ENCODE results near the gene AURKB. TPM values are rescaled to one million over a fixed set of nuclear protein-coding genes. Genes with fewer than 3 reads are reported as not detected.

AURKB gene
- total RNA-seq, 1 experiment from 2014 or later, result 89.4 TPM

GRCh38 chr17:8156246-8156992 is 54.0 kb downstream of the AURKB start:
- CTCF ChIA-PET, result interaction anchor here (0.6 to 1.5 kb wide), 10 partner anchors 17 to 139 kb away, joined by 3 to 5 read pairs (median 4); partner anchors contain the start of gene SLC25A35
- BruUV-seq (replicated peaks), result no TSS peak
- H3K4me1 Mint-ChIP-seq (ENCODE audit: low read depth, unreplicated experiment), result peaks cover 26% of the 10 kb centered on the region
- Histone ChIP-seq H3K9me3 (no peaks in the 10 kb centered on the region), H3K36me3 (ENCODE audit: control insufficient read depth, insufficient read depth, low read length) (no peaks in the 10 kb centered on the region), H3K4me1 (peaks cover 19% of the 10 kb centered on the region), H3K27me3 (replicated peaks; ENCODE audit: control insufficient read depth, insufficient read depth, low read length) (no peaks in the 10 kb centered on the region), H3K4me3 (ENCODE audit: low read depth, low read length) (peak overlapping the region; percentile 44)
- H3K27me3 Mint-ChIP-seq (ENCODE audit: insufficient read depth, unreplicated experiment), result no peaks in the 10 kb centered on the region
- no peak for TF ChIP-seq CTCF (IDR thresholded peaks at IDR 0.05; ENCODE audit: insufficient read depth in 1 of 2, low read depth in 1 of 2, low read length in 1 of 2, severe bottlenecking in 1 of 2, unreplicated experiment in 1 of 2)
- no peaks in the 10 kb centered on the region for H3K9me3 Mint-ChIP-seq (ENCODE audit: unreplicated experiment)
- no peak overlapping the region for H3K4me3 Mint-ChIP-seq (ENCODE audit: unreplicated experiment)
- intact Hi-C loops (cut with micrococcal nuclease; ENCODE audit: unreplicated experiment), result loop anchor here (1.0 kb wide), 1 partner anchor 18 kb away; no protein-coding TSS in a partner anchor
- peak; percentile 97 to 99 for DNase-seq
- no peak overlapping the region for H3K27ac Mint-ChIP-seq (ENCODE audit: unreplicated experiment)
- POLR2A ChIA-PET, result interaction anchor here (0.6 to 1.8 kb wide), 7 partner anchors 17 to 468 kb away, joined by 3 to 23 read pairs (median 4); partner anchors contain the start of gene WRAP53
- H3K36me3 Mint-ChIP-seq (ENCODE audit: insufficient read depth, unreplicated experiment), result peaks cover 30% of the 10 kb centered on the region

- peaks cover 25% of the 10 kb centered on the region for H3K36me3 Mint-ChIP-seq (ENCODE audit: insufficient read depth, unreplicated experiment)
- H3K9me3 Mint-ChIP-seq (ENCODE audit: unreplicated experiment), result no peaks in the 10 kb centered on the region
- H3K27me3 ChIP-seq (replicated peaks; ENCODE audit: control insufficient read depth, insufficient read depth, low read length), result no peaks in the 10 kb centered on the region
- H3K4me3 ChIP-seq (ENCODE audit: low read depth, low read length), result peak overlapping the region; percentile 44
- H3K27ac Mint-ChIP-seq (ENCODE audit: unreplicated experiment), result no peak overlapping the region
- no peaks in the 10 kb centered on the region for H3K27me3 Mint-ChIP-seq (ENCODE audit: insufficient read depth, unreplicated experiment)
- H3K4me1 ChIP-seq, result peaks cover 19% of the 10 kb centered on the region
- no peaks in the 10 kb centered on the region for H3K9me3 ChIP-seq
- no peaks in the 10 kb centered on the region for H3K36me3 ChIP-seq (ENCODE audit: control insufficient read depth, insufficient read depth, low read length)
- ChIA-PET POLR2A (interaction anchor here (1.0 to 1.8 kb wide), 3 partner anchors 17 to 99 kb away, joined by 3 to 23 read pairs (median 4); no protein-coding TSS in a partner anchor), CTCF (interaction anchor here (1.5 kb wide), 1 partner anchor 34 kb away, joined by 3 read pairs; no protein-coding TSS in a partner anchor)
- intact Hi-C loops (cut with micrococcal nuclease; ENCODE audit: unreplicated experiment), result loop anchor here (1.0 kb wide), 1 partner anchor 18 kb away; no protein-coding TSS in a partner anchor
- no peak for TF ChIP-seq CTCF (IDR thresholded peaks at IDR 0.05; ENCODE audit: insufficient read depth in 1 of 2, low read depth in 1 of 2, low read length in 1 of 2, severe bottlenecking in 1 of 2, unreplicated experiment in 1 of 2)
- DNase-seq, result no peak
- no TSS peak for BruUV-seq (replicated peaks)
- peaks cover 26% of the 10 kb centered on the region for H3K4me1 Mint-ChIP-seq (ENCODE audit: low read depth, unreplicated experiment)
- H3K4me3 Mint-ChIP-seq (ENCODE audit: unreplicated experiment), result no peak overlapping the region
Measured at GRCh38 chr17:8155996-8156245, 54.5 kb downstream of the AURKB start.

GRCh38 chr17:8155231-8155995 is 55.0 kb downstream of the AURKB start:
- Mint-ChIP-seq H3K4me1 (ENCODE audit: low read depth, unreplicated experiment) (peaks cover 26% of the 10 kb centered on the region), H3K4me3 (ENCODE audit: unreplicated experiment) (no peak overlapping the region), H3K27me3 (ENCODE audit: insufficient read depth, unreplicated experiment) (no peaks in the 10 kb centered on the region), H3K9me3 (ENCODE audit: unreplicated experiment) (no peaks in the 10 kb centered on the region), H3K27ac (ENCODE audit: unreplicated experiment) (no peak overlapping the region), H3K36me3 (ENCODE audit: insufficient read depth, unreplicated experiment) (peaks cover 24% of the 10 kb centered on the region)
- CTCF ChIA-PET, result interaction anchor here (1.5 kb wide), 1 partner anchor 34 kb away, joined by 3 read pairs; no protein-coding TSS in a partner anchor
- POLR2A ChIA-PET, result interaction anchor here (1.8 kb wide), 1 partner anchor 18 kb away, joined by 23 read pairs; no protein-coding TSS in a partner anchor
- no peaks in the 10 kb centered on the region for H3K36me3 ChIP-seq (ENCODE audit: control insufficient read depth, insufficient read depth, low read length)
- intact Hi-C loops (cut with micrococcal nuclease; ENCODE audit: unreplicated experiment), result no loop called here
- peaks cover 19% of the 10 kb centered on the region for H3K4me1 ChIP-seq
- peak overlapping the region; percentile 44 for H3K4me3 ChIP-seq (ENCODE audit: low read depth, low read length)
- TSS peak; percentile 40 for BruUV-seq (replicated peaks)
- no peaks in the 10 kb centered on the region for H3K9me3 ChIP-seq
- no peak for TF ChIP-seq CTCF (IDR thresholded peaks at IDR 0.05; ENCODE audit: insufficient read depth in 1 of 2, low read depth in 1 of 2, low read length in 1 of 2, severe bottlenecking in 1 of 2, unreplicated experiment in 1 of 2)
- no peaks in the 10 kb centered on the region for H3K27me3 ChIP-seq (replicated peaks; ENCODE audit: control insufficient read depth, insufficient read depth, low read length)
- no peak for DNase-seq
